ENCODE measurements around the gene DDX21.
"Not testable (repeated sequence)": the region's sequence is repeated elsewhere in the genome, so short reads cannot be mapped to it uniquely, and the experiment has no call there.

DDX21 gene

GRCh38 chr10:68988530-68989316 lies 32.8 kb downstream of the DDX21 start, which contains the start of gene KIFBP:
Gene KIFBP, plus strand, starts transcription at chr10:68988803. Its CDS starts 30 bp downstream, at chr10:68988833.
- DNase-seq (ENCODE audit: low read depth) = peak; percentile 48

GRCh38 chr10:68989317-68989990 lies 33.5 kb downstream of the DDX21 start:
- DNase-seq (ENCODE audit: low read depth) = no peak

- no peak for DNase-seq (ENCODE audit: low read depth)
Measured at GRCh38 chr10:68992636-68993440, 36.9 kb downstream of the DDX21 start.

GRCh38 chr10:68997211-68997610 lies 41.2 kb downstream of the DDX21 start:
- no peak for DNase-seq (ENCODE audit: low read depth)

- no peak for DNase-seq (ENCODE audit: low read depth)
Measured at GRCh38 chr10:69004821-69005220, 48.9 kb downstream of the DDX21 start.

- no peak for DNase-seq (ENCODE audit: low read depth)
Measured at GRCh38 chr10:69005704-69006485, 49.9 kb downstream of the DDX21 start.

- DNase-seq (ENCODE audit: low read depth) = no peak
Measured at GRCh38 chr10:69007260-69007659, 51.3 kb downstream of the DDX21 start.

- DNase-seq (ENCODE audit: low read depth) = no peak
Measured at GRCh38 chr10:69009360-69009759, 53.4 kb downstream of the DDX21 start.

- no peak for DNase-seq (ENCODE audit: low read depth)
Measured at GRCh38 chr10:69010151-69010640, 54.2 kb downstream of the DDX21 start.

GRCh38 chr10:69012778-69013177 lies 56.8 kb downstream of the DDX21 start:
- DNase-seq (ENCODE audit: low read depth) = not testable (repeated sequence)

GRCh38 chr10:69014171-69014570 lies 58.2 kb downstream of the DDX21 start:
- no peak for DNase-seq (ENCODE audit: low read depth)

- DNase-seq (ENCODE audit: low read depth) = no peak
Measured at GRCh38 chr10:69018613-69019012, 62.6 kb downstream of the DDX21 start.

- DNase-seq (ENCODE audit: low read depth) = no peak
Measured at GRCh38 chr10:69022611-69023010, 66.6 kb downstream of the DDX21 start.

- no peak for DNase-seq (ENCODE audit: low read depth)
Measured at GRCh38 chr10:69025370-69025896, 69.5 kb downstream of the DDX21 start.

- no peak for DNase-seq (ENCODE audit: low read depth)
Measured at GRCh38 chr10:69033256-69033655, 77.3 kb downstream of the DDX21 start.
